Measurements from ENCODE around the gene RNF217.

- TF ChIP-seq CTCF (IDR thresholded peaks at IDR 0.05 in 4 of 5, conservative IDR thresholded peaks at IDR 0.05 in 1 of 5) = no peak
- TF ChIP-seq POLR2A (IDR thresholded peaks at IDR 0.05) = no peak
These were observed 1.3 kb upstream of the RNF217 start for GRCh38 chr6:124960757-124961463.
